GM19397 (cell line): ENCODE measurements around the gene STK32B.

Experiments
- ATAC-seq: cut with Tn5 transposase; IDR thresholded peaks from one replicate; pipeline ENCODE4 v1.9.1; 2021; ENCODE audit warnings: mild to moderate bottlenecking, moderate library complexity; ENCODE audit not compliant: unreplicated experiment

Gene STK32B

DNA sequence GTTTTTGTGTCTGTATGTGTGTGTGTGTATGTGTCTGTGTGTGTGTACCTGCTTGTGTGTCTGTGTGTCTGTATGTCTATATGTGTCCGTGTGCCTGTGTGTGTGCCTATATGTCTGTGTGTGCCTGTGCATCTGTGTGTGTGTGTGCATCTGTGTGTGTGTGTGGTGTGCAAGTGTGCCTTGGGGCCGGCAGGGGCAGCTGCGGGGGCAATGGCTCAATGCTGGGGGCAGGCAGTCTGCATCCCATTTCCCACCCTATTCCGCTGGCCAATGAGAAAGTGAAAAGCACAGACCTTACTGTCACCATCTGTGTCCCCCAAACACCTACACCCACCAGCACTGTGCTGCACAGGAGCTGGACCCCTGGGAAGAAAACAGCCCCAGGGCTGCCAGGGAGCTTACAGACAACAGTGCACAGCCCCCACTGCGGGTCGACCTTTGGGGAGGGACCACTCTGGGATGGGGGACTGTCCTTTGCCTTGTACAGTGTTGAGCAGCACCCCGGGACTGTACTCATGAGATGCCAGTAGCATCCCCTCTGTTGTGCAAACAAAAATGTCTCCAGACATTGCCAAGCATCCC lies 411.1 kb downstream of the STK32B start:
- no peak for ATAC-seq

- no peak for ATAC-seq
Measured at GRCh38 chr4:5462896-5463295, 411.6 kb downstream of the STK32B start.

GRCh38 chr4:5463361-5463760 lies 412.1 kb downstream of the STK32B start:
- no peak for ATAC-seq

GRCh38 chr4:5463936-5464650 lies 412.8 kb downstream of the STK32B start:
- no peak for ATAC-seq

GRCh38 chr4:5465529-5465928 lies 414.2 kb downstream of the STK32B start:
- no peak for ATAC-seq

GRCh38 chr4:5465956-5466355 lies 414.7 kb downstream of the STK32B start:
- ATAC-seq: no peak

DNA sequence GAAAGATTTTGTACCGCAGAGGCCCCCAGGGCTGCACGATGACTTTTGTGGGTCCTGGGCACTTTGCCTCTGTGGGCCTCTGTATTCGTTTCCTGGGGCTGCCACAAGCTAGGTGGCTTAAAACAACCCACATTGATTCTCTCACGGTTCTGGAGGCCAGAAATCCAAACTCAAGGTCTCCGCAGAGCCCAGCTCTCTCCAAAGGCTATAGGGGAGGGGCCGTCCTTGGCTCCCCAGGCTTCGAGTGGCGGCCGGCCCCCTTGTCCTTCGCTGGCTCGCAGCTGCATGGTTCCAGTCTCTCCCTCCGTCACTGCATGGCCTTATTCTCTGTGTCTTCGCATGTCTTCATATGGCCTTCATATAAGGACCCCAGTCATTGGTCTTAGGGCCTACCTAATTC lies 415.8 kb downstream of the STK32B start:
- no peak for ATAC-seq

DNA sequence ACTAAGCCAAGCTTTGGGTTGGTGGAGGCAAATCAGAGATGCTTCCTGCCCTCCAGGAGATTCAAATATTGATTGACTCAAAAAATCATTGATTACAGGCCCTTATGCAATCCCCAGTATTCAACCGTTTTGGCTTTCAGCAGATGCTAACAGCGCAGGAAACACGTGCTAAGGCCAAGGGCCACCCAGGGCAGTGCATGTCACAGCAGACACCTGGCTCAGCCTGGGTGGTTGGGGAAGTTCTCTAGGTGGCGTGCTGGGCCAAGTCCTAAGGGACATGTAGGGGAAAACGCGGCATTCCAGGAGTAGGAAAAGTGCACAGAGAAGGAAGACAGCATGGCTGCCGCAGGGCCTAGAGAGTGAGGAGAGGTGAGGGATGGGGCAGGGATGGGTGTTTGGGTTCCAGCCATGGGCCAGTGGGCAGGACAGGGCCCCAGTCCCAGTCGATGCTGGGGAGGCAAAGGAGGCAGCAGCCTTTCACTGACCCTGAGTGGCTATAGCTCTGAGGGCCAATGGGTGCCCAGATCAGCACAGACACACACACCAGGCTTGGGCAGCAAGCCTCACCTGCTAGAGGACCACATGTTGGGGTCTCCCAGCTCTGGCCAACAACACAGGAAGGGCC lies 418.0 kb downstream of the STK32B start:
- no peak for ATAC-seq

DNA sequence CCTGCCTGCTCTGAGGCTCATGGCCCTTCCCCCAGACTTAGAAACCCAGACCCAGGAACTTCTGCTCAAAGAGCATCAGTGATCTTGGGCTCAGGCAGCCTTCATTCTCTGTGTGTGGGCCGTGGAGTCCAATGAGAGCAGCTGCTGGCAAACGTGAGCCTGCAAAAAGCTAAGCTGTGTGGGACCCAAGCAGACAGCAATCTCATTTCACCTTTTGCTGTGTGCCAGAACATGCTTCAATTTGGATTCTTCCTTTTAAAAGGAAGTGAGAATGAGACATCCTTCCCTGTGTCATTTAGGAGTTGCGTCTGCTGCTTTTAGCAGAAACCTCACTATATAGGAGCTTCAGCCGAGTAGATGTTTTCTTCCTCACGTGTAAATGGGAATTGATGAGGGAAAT lies 418.6 kb downstream of the STK32B start:
- no peak for ATAC-seq

GRCh38 chr4:5470318-5471198 lies 419.3 kb downstream of the STK32B start:
- ATAC-seq: no peak

DNA sequence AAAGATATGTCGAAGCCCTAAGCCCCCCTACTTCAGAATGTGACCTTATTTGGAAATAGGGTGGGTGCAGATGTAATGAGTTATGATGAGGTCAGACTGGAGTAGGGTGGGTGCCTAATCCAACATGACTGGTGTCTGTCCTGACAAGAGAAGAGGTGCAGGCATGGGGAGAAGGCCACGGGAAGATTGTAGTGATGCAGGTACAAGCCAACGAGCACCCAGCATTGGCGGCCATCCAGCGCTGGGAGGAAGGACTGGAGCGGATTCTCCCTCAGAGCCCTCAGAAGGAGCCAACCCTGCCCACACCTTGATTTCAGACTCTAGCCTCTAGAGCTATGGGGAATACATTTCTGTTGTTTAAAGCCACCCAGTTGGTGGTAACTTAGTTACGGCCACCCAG lies 419.9 kb downstream of the STK32B start:
- no peak for ATAC-seq

DNA sequence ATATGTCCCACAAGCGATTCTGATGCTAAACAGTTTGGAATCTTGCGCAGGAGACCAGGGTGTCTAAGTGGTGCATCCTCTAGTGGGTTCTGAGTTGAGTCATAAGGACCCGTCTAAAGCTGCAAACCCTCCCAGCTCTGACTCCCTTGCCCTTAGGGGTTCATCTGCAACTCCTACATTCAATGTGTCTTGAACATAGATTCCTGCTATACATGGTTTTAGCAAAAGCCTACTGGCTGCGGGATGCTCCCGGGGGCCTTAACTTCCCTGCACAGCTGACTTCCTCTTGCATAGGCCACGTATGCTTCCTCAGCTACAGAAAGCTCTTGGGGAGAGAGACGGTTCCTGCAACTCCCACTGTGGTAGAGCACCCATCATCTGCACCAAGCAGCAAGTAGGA lies 420.4 kb downstream of the STK32B start:
- no peak for ATAC-seq

DNA sequence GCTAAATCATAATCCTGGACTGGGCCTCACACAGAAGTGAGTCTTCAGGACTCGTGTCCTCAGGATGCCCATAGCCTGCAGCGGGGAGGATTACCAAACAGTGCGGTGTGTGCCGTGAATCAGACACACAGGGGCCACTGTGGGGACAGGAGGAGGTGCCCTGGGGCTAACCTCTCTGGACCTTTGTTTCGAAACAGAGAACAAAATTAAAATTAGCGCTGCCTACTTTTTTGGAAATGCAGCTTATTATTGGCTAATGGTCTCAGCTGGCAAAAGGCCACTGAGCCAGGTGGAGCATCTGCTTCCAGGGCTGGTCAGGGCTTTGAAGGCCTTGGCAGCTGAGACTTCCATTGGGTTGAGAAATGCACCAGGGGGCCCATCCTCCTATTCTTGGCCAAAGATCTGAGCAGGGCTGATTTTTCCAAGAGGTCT lies 420.9 kb downstream of the STK32B start:
- ATAC-seq: no peak

GRCh38 chr4:5473125-5473524 lies 421.8 kb downstream of the STK32B start:
- ATAC-seq: no peak

GRCh38 chr4:5474756-5475155 lies 423.5 kb downstream of the STK32B start:
- no peak for ATAC-seq

- ATAC-seq: no peak
Measured at GRCh38 chr4:5477613-5478012, 426.3 kb downstream of the STK32B start.

- ATAC-seq: no peak
Measured at GRCh38 chr4:5478169-5478568, 426.9 kb downstream of the STK32B start.

- ATAC-seq: no peak
Measured at GRCh38 chr4:5478697-5479096, 427.4 kb downstream of the STK32B start.

DNA sequence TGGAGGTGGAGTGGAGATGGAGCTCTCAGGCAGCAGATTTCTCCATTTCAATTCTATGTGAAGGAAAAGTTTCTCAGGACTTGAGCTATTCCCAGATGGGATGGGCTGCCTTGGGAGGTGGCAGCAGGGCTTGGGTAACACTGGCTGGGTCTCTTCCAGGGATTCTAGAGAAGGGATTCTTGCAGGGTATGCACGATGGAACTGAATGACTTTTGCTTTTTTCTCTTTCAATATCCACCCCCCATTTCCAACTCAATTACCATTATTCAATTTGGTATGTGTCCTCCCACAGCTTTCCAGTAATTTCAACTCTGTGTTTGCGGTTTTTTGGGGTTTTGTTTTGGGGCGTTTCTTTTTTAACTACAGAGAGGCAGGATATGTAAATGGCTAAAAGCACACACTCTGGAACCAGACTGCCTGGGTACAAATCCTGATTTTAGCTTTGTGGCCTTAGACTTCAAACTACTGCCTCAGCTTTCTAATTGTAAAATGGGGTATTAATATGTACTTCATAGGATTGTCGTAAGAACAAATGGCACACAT lies 428.3 kb downstream of the STK32B start:
- no peak for ATAC-seq

- ATAC-seq: no peak
Measured at GRCh38 chr4:5488413-5488812, 437.1 kb downstream of the STK32B start.

GRCh38 chr4:5489260-5489659 lies 438.0 kb downstream of the STK32B start:
- no peak for ATAC-seq
